Upper lobe of right lung (tissue), 1 donor: ENCODE results near the gene TEFM. TPM values are rescaled to one million over a fixed set of nuclear protein-coding genes. Genes with fewer than 3 reads are reported as not detected.
A peak's percentile ranks its signal among the peaks of the same experiment; 100 is the strongest.

Experiments used
- ATAC-seq: fragments of 200-7000 bp; cut with Tn5 transposase; one replicate; pipeline ENCODE4 v1.9.1; 2020; ENCODE audit warnings: mild to moderate bottlenecking, moderate library complexity
- DNase-seq: peaks from one replicate; pipeline ENCODE4 v3.0.0-alpha.2; 2020
- H3K27ac ChIP-seq: fragments of 200-600 bp; one replicate; pipeline ENCODE4 v1.8.0; 2022
- H3K27me3 ChIP-seq: fragments of 200-600 bp; one replicate; pipeline ENCODE4 v1.8.0; 2022; ENCODE audit warnings: mild to moderate bottlenecking
- H3K36me3 ChIP-seq: fragments of 200-600 bp; one replicate; pipeline ENCODE4 v1.8.0; 2022
- H3K4me1 ChIP-seq: fragments of 200-600 bp; one replicate; pipeline ENCODE4 v1.8.0; 2022
- H3K4me3 ChIP-seq: fragments of 200-600 bp; one replicate; pipeline ENCODE4 v1.8.0; 2022; ENCODE audit warnings: mild to moderate bottlenecking
- H3K9me3 ChIP-seq: fragments of 200-600 bp; one replicate; pipeline ENCODE4 v1.8.0; 2022
- intact Hi-C: fragments of 100-400 bp; cut with DNase I; formaldehyde crosslinking; loops from one replicate; pipeline ENCODE4 v1.11.0; 2022
- long read RNA-seq: library from polyadenylated mRNA; unstranded; transcript quantifications from one replicate; pipeline ENCODE4 v2.0.0, GENCODE V29; 2021
- total RNA-seq: library from RNA; stranded (reverse); fragmentation: NEBNext Ultra II Directional; extraction: Animal tissue kit (Norgen Biotek cat#: 25700); gene quantifications from one replicate; pipeline ENCODE4 v1.2.1, GENCODE V29; 2021
- TF ChIP-seq, protein P1 (sequence below): fragments of 200-600 bp; IDR thresholded peaks from one replicate; pipeline ENCODE4 v1.8.0; 2022; ENCODE audit warnings: antibody characterized with exemption
- donor health status: DM: no; HTN: yes; CAD: no; lungs with severe emphysema.

Gene TEFM, protein sequence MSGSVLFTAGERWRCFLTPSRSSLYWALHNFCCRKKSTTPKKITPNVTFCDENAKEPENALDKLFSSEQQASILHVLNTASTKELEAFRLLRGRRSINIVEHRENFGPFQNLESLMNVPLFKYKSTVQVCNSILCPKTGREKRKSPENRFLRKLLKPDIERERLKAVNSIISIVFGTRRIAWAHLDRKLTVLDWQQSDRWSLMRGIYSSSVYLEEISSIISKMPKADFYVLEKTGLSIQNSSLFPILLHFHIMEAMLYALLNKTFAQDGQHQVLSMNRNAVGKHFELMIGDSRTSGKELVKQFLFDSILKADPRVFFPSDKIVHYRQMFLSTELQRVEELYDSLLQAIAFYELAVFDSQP
- 14.7 TPM for total RNA-seq
- long read RNA-seq, partial matches to known transcripts: 0 of 6 reads
- long read RNA-seq, other reads (novel, unspliced or antisense): 0 of 6 reads

DNA sequence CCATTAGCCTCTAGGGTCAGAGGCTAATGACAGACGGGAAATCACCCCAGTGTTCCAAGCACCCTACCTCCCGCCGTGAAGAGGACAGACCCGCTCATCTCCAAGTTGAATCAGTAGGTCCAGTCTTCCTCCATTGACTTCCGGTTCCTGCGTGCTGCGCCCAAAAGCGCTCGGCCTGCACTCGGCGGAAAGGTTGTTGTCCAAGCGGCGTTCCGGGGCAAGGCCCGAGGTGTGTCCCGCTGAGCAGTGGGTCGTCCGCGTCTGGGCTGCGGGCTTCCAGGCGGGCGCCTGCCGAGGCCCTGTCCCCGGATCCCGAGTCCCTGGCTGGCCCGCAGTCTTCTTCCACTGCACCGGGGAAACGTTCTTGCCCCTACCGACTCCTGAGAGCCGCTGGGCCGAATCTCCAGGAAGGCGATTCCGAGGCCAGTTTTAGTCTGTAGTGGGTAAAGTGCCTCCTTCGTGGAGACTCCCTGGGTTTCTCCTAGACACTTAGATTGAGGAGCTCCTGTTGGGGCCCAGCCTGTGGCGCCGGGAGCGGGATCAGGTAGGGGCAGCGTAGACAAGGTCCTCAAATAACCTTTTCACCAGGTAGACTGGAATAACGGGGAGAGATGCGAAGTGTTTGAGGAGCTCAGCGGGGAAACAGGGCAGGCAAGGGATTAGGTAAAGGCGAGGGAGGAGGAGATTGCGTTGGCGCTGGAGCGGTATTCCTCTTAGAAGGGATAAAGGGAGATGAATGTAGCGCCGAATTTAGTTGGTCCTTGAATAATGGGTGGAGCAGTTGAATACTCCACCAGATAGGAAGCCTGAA, at the start of gene TEFM:
TSS of gene TEFM (minus strand) at position 138 of the 811 bp plus-strand sequence. CDS start at position 98, 40 bp downstream.
- H3K27ac ChIP-seq: peak within 1 kb of the TSS; percentile 85
- DNase-seq (peak; percentile 95), ATAC-seq (peak; percentile 99)
- TF ChIP-seq, protein P1, sequence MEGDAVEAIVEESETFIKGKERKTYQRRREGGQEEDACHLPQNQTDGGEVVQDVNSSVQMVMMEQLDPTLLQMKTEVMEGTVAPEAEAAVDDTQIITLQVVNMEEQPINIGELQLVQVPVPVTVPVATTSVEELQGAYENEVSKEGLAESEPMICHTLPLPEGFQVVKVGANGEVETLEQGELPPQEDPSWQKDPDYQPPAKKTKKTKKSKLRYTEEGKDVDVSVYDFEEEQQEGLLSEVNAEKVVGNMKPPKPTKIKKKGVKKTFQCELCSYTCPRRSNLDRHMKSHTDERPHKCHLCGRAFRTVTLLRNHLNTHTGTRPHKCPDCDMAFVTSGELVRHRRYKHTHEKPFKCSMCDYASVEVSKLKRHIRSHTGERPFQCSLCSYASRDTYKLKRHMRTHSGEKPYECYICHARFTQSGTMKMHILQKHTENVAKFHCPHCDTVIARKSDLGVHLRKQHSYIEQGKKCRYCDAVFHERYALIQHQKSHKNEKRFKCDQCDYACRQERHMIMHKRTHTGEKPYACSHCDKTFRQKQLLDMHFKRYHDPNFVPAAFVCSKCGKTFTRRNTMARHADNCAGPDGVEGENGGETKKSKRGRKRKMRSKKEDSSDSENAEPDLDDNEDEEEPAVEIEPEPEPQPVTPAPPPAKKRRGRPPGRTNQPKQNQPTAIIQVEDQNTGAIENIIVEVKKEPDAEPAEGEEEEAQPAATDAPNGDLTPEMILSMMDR: no peak
- H3K4me1 ChIP-seq: peaks cover 14% of the 10 kb centered on the region
- intact Hi-C loops: no loop called here
- H3K27me3 ChIP-seq: no peaks in the 10 kb centered on the region
- H3K4me3 ChIP-seq: peak within 1 kb of the TSS; percentile 84
- H3K9me3 ChIP-seq: no peaks in the 10 kb centered on the region
- peaks cover 21% of the 10 kb centered on the region for H3K36me3 ChIP-seq

DNA sequence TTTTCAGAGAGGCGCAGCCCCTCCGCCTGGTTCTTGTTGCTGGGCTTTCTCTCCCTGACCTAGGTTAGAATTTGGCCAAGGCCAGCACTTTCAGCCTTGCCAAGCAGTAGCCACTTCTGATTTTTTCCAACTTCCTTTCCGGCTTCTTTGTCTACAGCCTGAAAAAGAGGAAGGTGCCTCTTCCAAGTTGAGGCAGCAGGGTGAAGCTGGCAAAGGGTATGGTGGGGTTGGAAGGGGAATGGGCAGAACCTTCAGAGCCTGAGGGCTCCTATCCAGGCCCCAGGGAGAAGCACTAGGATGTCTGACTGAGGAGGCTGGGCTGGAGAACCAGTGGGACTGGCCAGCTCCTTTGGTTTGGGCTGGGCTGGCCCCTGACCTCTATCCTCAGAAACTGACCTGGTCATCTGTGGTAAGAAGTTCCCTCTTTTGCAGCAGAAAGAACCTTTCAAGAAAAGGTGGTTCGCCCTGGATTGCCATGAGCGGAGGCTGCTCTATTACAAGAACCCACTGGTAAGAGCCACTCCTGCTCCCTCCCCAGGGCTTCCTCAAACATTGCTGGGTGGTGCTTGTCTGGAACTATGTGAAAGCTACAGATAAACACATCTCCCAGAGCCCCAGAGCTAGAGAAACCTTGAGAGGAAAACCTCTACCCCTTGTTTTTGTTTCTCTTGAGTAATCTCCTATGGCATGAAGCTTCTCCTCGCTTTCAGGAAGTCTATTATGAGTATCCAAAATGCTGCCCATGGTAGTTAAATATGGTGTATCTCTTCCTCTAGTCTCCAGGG, 48.2 kb upstream of the TEFM start:
- Histone ChIP-seq H3K27me3 (no peaks in the 10 kb centered on the region), H3K27ac (peak overlapping the region; percentile 69), H3K4me3 (no peak overlapping the region), H3K9me3 (no peaks in the 10 kb centered on the region), H3K4me1 (peaks cover 51% of the 10 kb centered on the region), H3K36me3 (no peaks in the 10 kb centered on the region)
- peak; percentile 66 for ATAC-seq
- intact Hi-C loops: no loop called here
- TF ChIP-seq, protein P1: no peak
- peak; percentile 59 for DNase-seq

DNA sequence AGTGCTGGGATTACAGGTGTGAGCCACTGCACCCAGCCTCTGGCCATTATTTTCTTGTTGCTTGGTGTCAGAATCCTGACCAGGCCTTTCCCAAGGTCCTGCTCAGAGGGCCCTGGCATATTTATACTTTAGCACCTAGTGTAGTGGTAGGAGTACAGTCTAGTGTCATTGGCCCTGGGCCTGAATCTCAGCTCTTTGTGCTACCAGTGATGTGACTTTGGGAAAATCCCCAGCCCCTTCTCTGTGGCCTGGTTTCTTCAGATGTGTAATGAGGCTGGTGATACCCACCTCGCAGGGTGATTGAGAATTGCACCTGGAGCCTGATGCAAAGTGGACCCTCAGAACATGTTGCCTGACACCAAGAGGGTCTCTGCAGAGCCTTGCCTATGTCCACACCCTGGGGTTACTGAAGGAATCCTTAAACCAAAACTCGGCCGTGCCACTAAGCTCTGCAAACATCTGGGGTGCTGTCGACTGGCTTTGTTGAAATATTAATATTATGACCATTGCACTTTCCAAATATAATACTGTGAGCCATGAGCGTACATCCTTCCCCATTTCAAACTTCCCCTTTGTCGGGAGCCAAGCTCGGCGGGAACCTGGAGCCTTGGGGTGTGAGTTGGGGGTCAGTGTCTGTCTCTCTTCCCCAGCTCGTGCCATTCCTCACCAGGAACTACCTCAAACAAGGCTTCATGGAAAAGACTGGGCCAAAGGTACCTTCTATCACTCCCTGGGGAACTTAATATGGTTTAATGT, 46.8 kb upstream of the TEFM start:
- DNase-seq (no peak), ATAC-seq (peak; percentile 57)
- TF ChIP-seq, protein P1: no peak
- no peaks in the 10 kb centered on the region for H3K9me3 ChIP-seq
- H3K4me3 ChIP-seq: no peak overlapping the region
- H3K27ac ChIP-seq: peak overlapping the region; percentile 69
- no peaks in the 10 kb centered on the region for H3K36me3 ChIP-seq
- intact Hi-C loops: no loop called here
- H3K4me1 ChIP-seq: peaks cover 43% of the 10 kb centered on the region
- no peaks in the 10 kb centered on the region for H3K27me3 ChIP-seq

DNA sequence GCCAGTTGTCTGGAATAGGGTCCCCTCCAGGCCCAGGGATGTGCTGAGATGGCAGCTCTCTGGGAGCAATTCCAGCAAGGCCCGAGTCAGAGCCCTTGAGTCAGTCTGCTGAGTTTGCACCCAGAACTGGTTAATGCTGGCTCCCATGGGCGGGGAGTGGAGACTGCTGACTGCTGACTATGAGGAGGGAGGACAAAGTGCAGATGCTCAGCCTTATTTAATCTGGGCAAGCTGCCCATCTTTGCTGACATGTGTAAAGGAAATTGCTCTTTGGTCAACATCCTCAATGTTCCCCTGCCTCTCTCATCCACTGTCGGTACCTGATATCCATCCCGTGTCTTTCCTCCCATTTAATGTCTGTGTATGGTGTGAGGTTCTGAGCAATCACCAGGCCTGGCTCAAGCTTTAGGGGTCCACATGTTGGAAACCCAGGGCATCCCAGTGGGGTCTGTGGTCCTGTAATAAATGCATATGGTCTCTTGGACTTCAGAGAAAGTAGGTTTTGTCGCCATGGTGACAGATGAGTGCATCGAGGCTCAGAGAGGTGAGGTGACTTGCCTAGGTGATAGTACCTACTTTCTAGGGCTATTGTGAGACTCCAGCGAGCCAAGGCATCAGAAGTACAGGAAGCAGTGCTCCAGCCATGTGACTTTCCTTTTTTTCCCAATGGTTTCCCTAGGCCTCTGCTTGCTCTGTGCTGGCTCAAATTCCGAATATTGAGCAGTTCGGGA, 44.8 kb upstream of the TEFM start:
- Histone ChIP-seq H3K9me3 (no peaks in the 10 kb centered on the region), H3K36me3 (no peaks in the 10 kb centered on the region), H3K4me3 (no peak overlapping the region), H3K4me1 (peaks cover 24% of the 10 kb centered on the region), H3K27ac (peak overlapping the region; percentile 19), H3K27me3 (no peaks in the 10 kb centered on the region)
- DNase-seq (peak; percentile 72), ATAC-seq (peak; percentile 79)
- TF ChIP-seq, protein P1: no peak
- intact Hi-C loops: no loop called here
